SH-SY5Y (cell line): ENCODE data around the gene FAM3C.

ENCODE experiments used
- GATA2 ChIP-seq: IDR thresholded peaks from 2 replicates; pipeline ENCODE4 v1.6.1; 2011; ENCODE audit warnings: mild to moderate bottlenecking, low read depth, low read length
- GATA3 ChIP-seq: IDR thresholded peaks from 2 replicates; pipeline ENCODE4 v1.6.1; 2011; ENCODE audit warnings: low read depth, mild to moderate bottlenecking, low read length, moderate library complexity

GRCh38 chr7:121329191-121330052 is 66.7 kb downstream of the FAM3C start:
- TF ChIP-seq GATA3: no peak
- no peak for TF ChIP-seq GATA2
